ENCODE measurements around the gene IL16. TPM values are rescaled to one million over a fixed set of nuclear protein-coding genes. Genes with fewer than 3 reads are reported as not detected.

Gene IL16
- total and polyA plus RNA-seq, 4 donors: 1.9 to 6.9 (median 4.4) TPM

DNA sequence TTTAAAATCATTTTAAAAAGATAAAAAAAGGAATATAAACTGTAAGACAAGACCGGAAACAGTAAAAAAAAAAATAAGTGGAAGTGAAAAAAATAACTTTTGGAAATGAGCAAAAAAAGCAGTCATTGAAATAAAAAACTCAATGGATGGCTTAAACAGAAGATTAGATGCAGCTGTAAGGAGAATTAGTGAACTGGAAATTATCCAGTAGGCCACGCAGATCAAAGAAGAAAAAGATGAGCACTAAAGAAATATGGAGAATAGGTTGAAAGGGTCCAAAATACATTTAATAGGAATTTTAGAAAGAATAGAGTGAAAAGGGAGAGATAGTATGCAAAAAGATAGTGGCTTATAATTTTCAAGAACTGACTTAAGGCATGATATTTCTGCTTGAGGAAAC, 80.3 kb downstream of the IL16 start:
- Histone ChIP-seq H3K4me3 (ENCODE audit: low read depth in 1 of 3, low read length in 3 of 3) (no peak overlapping the region), H3K27ac (ENCODE audit: low read depth in 1 of 2, low read length in 2 of 2) (no peak overlapping the region), H3K27me3 (ENCODE audit: control insufficient read depth in 4 of 4, insufficient read depth in 4 of 4, low read length in 3 of 4) (no peaks in the 10 kb centered on the region), H3K4me1 (ENCODE audit: control insufficient read depth in 4 of 4, insufficient read depth in 4 of 4, low read length in 3 of 4) (peaks cover 17 to 64% (median 53%) of the 10 kb centered on the region in 4 donors), H3K9me3 (ENCODE audit: control insufficient read depth in 4 of 4, low read length in 3 of 4) (no peaks in the 10 kb centered on the region), H3K9ac (ENCODE audit: low read depth in 1 of 2, low read length in 2 of 2) (no peak overlapping the region), H3K36me3 (ENCODE audit: control insufficient read depth in 4 of 4, insufficient read depth in 3 of 4, low read depth in 1 of 4, low read length in 3 of 4) (no peaks in the 10 kb centered on the region)
- TF ChIP-seq RAD21 (IDR thresholded peaks at IDR 0.05) (no peak), EGR1 (IDR thresholded peaks at IDR 0.05; ENCODE audit: low read depth in 2 of 2) (no peak), HNF4A (conservative IDR thresholded peaks at IDR 0.05) (no peak), GABPA (IDR thresholded peaks at IDR 0.05 in 1 of 2, conservative IDR thresholded peaks at IDR 0.05 in 1 of 2) (no peak), HNF4G (IDR thresholded peaks at IDR 0.05) (no peak), RXRA (IDR thresholded peaks at IDR 0.05) (no peak), FOXA1 (IDR thresholded peaks at IDR 0.05) (no peak), JUND (IDR thresholded peaks at IDR 0.05) (no peak), SP1 (IDR thresholded peaks at IDR 0.05) (no peak), TAF1 (conservative IDR thresholded peaks at IDR 0.05) (no peak), YY1 (IDR thresholded peaks at IDR 0.05) (no peak), NR2F2 (IDR thresholded peaks at IDR 0.05) (no peak), FOXA2 (IDR thresholded peaks at IDR 0.05) (no peak)
- TF ChIP-seq, protein P1, sequence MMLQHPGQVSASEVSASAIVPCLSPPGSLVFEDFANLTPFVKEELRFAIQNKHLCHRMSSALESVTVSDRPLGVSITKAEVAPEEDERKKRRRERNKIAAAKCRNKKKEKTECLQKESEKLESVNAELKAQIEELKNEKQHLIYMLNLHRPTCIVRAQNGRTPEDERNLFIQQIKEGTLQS (IDR thresholded peaks at IDR 0.05): no peak
- TF ChIP-seq, protein P2, sequence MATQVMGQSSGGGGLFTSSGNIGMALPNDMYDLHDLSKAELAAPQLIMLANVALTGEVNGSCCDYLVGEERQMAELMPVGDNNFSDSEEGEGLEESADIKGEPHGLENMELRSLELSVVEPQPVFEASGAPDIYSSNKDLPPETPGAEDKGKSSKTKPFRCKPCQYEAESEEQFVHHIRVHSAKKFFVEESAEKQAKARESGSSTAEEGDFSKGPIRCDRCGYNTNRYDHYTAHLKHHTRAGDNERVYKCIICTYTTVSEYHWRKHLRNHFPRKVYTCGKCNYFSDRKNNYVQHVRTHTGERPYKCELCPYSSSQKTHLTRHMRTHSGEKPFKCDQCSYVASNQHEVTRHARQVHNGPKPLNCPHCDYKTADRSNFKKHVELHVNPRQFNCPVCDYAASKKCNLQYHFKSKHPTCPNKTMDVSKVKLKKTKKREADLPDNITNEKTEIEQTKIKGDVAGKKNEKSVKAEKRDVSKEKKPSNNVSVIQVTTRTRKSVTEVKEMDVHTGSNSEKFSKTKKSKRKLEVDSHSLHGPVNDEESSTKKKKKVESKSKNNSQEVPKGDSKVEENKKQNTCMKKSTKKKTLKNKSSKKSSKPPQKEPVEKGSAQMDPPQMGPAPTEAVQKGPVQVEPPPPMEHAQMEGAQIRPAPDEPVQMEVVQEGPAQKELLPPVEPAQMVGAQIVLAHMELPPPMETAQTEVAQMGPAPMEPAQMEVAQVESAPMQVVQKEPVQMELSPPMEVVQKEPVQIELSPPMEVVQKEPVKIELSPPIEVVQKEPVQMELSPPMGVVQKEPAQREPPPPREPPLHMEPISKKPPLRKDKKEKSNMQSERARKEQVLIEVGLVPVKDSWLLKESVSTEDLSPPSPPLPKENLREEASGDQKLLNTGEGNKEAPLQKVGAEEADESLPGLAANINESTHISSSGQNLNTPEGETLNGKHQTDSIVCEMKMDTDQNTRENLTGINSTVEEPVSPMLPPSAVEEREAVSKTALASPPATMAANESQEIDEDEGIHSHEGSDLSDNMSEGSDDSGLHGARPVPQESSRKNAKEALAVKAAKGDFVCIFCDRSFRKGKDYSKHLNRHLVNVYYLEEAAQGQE (IDR thresholded peaks at IDR 0.05): no peak
- TF ChIP-seq, protein P3, sequence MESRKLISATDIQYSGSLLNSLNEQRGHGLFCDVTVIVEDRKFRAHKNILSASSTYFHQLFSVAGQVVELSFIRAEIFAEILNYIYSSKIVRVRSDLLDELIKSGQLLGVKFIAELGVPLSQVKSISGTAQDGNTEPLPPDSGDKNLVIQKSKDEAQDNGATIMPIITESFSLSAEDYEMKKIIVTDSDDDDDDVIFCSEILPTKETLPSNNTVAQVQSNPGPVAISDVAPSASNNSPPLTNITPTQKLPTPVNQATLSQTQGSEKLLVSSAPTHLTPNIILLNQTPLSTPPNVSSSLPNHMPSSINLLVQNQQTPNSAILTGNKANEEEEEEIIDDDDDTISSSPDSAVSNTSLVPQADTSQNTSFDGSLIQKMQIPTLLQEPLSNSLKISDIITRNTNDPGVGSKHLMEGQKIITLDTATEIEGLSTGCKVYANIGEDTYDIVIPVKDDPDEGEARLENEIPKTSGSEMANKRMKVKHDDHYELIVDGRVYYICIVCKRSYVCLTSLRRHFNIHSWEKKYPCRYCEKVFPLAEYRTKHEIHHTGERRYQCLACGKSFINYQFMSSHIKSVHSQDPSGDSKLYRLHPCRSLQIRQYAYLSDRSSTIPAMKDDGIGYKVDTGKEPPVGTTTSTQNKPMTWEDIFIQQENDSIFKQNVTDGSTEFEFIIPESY (IDR thresholded peaks at IDR 0.05): no peak
- TF ChIP-seq, protein P4, sequence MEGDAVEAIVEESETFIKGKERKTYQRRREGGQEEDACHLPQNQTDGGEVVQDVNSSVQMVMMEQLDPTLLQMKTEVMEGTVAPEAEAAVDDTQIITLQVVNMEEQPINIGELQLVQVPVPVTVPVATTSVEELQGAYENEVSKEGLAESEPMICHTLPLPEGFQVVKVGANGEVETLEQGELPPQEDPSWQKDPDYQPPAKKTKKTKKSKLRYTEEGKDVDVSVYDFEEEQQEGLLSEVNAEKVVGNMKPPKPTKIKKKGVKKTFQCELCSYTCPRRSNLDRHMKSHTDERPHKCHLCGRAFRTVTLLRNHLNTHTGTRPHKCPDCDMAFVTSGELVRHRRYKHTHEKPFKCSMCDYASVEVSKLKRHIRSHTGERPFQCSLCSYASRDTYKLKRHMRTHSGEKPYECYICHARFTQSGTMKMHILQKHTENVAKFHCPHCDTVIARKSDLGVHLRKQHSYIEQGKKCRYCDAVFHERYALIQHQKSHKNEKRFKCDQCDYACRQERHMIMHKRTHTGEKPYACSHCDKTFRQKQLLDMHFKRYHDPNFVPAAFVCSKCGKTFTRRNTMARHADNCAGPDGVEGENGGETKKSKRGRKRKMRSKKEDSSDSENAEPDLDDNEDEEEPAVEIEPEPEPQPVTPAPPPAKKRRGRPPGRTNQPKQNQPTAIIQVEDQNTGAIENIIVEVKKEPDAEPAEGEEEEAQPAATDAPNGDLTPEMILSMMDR (IDR thresholded peaks at IDR 0.05; ENCODE audit: low read depth, low read length, missing input control): no peak
- TF ChIP-seq, protein P5, sequence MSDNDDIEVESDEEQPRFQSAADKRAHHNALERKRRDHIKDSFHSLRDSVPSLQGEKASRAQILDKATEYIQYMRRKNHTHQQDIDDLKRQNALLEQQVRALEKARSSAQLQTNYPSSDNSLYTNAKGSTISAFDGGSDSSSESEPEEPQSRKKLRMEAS (IDR thresholded peaks at IDR 0.05): no peak
- no peak for DNase-seq (ENCODE audit: low spot score)
- 97% methylated on average over 2 of the region's 2 CpGs for WGBS

Measured in liver (tissue), 9 donors.